Dermis lymphatic vessel endothelial cell (primary cell): Measurements from ENCODE around the gene PMM1. TPM values are rescaled to one million over a fixed set of nuclear protein-coding genes. Genes with fewer than 3 reads are reported as not detected.

ENCODE experiments used
- total RNA-seq: library from RNA; depleted of rRNA; stranded (reverse); fragments of >200 nt; gene quantifications from 2 replicates; pipeline ENCODE4 v1.2.1, GENCODE V29; 2014

The PMM1 gene
- 3.0 and 3.7 TPM in 2 replicates for total RNA-seq

DNA sequence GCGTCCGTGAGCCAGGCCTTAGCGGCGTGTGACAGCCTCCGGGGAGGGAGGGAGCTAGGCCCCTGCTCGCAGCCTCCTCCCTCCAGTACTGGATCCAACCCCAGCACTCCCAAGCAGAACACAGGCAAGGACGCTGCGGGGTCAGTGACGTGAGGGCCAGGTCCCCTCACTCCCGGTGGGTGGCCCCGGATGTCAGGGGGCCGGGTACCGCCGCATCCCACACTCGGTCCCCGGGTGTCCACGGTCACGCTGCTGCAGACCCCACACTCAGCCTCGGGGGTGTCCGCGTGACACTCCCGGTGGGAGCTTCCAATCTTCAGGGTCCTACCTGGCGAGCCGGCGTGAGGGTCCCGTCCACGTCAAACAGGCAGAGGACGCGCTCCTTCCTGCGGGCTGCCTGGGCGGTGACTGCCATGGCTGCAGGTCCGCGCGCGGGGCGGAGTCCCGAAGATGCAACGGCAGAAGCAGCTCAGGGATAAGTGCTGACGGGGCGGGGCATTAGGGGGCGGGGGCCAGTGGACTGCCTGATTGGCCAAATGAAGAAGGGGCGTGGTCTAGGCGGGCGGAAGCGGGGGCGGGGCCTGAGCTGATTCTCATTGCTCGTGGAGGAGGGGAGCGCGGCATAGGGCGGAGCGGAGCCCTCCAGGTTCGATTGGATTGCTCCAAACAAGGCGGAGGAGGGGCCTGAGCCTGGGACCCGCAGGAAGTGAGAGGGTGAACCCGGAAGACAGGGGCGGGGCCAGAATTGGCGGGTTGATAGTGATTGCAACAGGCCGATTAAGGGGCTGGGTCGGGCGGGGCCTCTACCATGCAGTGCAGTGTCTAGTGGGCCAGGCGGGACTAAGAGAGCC, at the start of gene PMM1:
Gene PMM1, minus strand, starts transcription at position 450 of the 851 bp plus-strand sequence. Its CDS starts 35 bp downstream, at position 415.

GRCh38 chr22:41621099-41621910, 31.7 kb upstream of the PMM1 start, which contains the start of gene XRCC6:
Gene XRCC6 (plus strand): TSS chr22:41621295. CDS start chr22:41622005, 710 bp downstream.

GRCh38 chr22:41620589-41621098, 31.0 kb upstream of the PMM1 start, which contains the start of gene DESI1:
Gene DESI1 (minus strand): TSS chr22:41621043. CDS start chr22:41620839, 204 bp downstream.

DNA sequence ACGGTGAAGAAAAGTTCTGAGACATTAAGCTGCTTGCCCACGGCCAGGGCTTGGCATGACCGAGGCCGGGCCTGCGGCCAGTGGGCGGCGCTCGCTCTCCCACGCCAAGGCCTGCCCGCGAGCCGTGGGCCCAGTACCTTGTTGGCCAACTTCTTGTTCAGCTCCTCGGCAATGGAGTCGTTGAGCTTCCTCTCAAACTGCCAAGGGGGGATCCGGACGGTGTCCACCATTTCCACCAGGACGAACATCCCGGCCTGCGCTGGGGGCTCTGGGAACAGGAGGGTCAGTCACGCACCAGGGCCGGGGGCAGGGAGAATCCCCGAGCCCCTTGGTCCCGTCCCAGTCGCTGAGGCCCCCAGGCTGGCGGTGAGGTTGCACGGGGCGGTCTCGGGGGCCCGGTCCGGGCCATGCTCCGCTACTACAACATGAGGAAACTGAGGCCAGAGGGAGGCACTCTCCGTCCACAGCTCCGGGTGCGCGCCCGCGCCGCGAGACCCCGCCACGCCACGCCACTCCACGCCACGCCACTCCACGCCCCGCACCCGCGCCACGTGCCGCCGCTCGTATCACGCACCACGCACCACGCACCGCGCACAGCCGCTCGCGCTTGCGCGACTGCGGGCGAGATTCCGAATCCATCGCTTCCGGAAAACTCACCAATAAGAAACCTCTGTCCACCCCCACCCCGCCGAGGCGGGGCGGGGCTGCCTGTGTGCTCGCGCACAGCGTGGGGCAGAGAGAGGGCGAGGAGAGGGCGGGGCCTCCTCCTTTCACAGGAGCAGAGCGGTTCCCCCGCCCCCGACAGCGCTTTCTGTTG, 45.6 kb downstream of the PMM1 start, which contains the start of gene POLR3H:
Gene POLR3H, minus strand, starts transcription at position 617 of the 817 bp plus-strand sequence. Its CDS starts 369 bp downstream, at position 248.

Other genes starting within 250 kb of the PMM1 start
- 4.6 and 7.0 TPM in 2 replicates for gene TEF, start 207.9 kb downstream of the PMM1 start, total RNA-seq
- gene TOB2, start 143.0 kb downstream of the PMM1 start, total RNA-seq, result 13.9 and 16.6 TPM in 2 replicates
- 62.3 and 70.6 TPM in 2 replicates for gene PHF5A, start 121.1 kb downstream of the PMM1 start, total RNA-seq
- 70.4 and 72.0 TPM in 2 replicates for gene ACO2, start 120.7 kb downstream of the PMM1 start, total RNA-seq
- 8.6 and 11.8 TPM in 2 replicates for gene POLR3H, start 45.4 kb downstream of the PMM1 start, total RNA-seq
- not detected in 2 replicates for gene CSDC2, start 28.8 kb downstream of the PMM1 start, total RNA-seq
- 9.6 and 12.4 TPM in 2 replicates for gene DESI1, start 31.2 kb upstream of the PMM1 start, total RNA-seq
- 291 and 343 TPM in 2 replicates for gene XRCC6, start 31.5 kb upstream of the PMM1 start, total RNA-seq
- gene SNU13, start 99.0 kb upstream of the PMM1 start, total RNA-seq, result 76.0 and 79.2 TPM in 2 replicates
- 0.98 and 3.5 TPM in 2 replicates for gene MEI1, start 109.7 kb upstream of the PMM1 start, total RNA-seq
- gene CCDC134, start 210.8 kb upstream of the PMM1 start, total RNA-seq, result 2.4 and 4.7 TPM in 2 replicates
- gene SREBF2, start 243.3 kb upstream of the PMM1 start, total RNA-seq, result 31.3 and 42.9 TPM in 2 replicates